ENCODE measurements around the gene PPM1A.

GRCh38 chr14:60332046-60332399 is 83.0 kb downstream of the PPM1A start:
- TF ChIP-seq CTCF (IDR thresholded peaks at IDR 0.05; ENCODE audit: low read length) (no peak), EZH2 (IDR thresholded peaks at IDR 0.05; ENCODE audit: borderline replicate concordance, low read length) (no peak)

Data from OCI-LY1 (cell line).